Measurements from ENCODE around the gene PRKG1. TPM values are rescaled to one million over a fixed set of nuclear protein-coding genes. Genes with fewer than 3 reads are reported as not detected.

The PRKG1 gene
- total RNA-seq, 1 experiment from 2014 or later: 7.4 TPM

DNA sequence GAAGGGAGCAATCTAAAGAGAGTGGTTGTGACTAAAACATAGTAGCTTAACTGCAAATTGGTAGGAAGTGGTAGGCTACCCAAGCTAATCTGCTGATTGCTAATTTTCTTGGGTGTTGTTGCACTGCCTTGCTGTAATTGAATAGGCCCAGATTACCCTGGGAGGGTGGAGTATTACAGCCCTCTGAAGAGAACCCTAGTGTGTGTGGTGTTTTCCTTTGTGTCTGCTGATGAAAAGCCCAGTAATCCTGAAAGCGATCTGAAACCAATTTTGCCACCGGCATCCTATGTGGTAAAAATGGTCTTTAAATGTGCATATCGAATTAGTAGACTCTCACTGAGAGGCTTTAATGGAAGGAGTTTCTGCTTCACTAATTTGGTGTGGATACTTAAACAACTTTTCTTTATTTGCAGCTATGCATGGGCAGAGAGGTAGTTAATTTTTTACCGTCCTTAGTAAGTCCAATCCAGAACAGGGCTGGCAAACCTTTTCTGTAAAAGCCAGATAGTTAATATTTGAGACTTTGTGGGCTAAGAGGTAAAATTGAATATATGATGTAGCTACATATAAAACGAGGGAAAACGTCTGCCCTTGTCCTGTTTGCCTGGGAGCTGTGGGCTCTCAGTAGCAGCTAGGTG, 532.7 kb downstream of the PRKG1 start:
- Histone ChIP-seq H3K36me3 (ENCODE audit: low read depth, low read length) (no peaks in the 10 kb centered on the region), H3K79me2 (ENCODE audit: low read length) (no peaks in the 10 kb centered on the region), H3K9me3 (ENCODE audit: low read length) (no peaks in the 10 kb centered on the region), H2AFZ (ENCODE audit: low read length) (no peak overlapping the region), H3K4me3 (ENCODE audit: low read length) (no peak overlapping the region), H3K9ac (ENCODE audit: low read length) (no peak overlapping the region), H3K27ac (ENCODE audit: low read length) (no peak overlapping the region), H3F3A (ENCODE audit: low read length, unreplicated experiment) (no peaks in the 10 kb centered on the region), H3K4me1 (ENCODE audit: insufficient read depth, low read length) (no peaks in the 10 kb centered on the region), H3K9me2 (replicated peaks; ENCODE audit: low read length) (no peaks in the 10 kb centered on the region), H4K20me1 (ENCODE audit: low read length) (no peaks in the 10 kb centered on the region), H3K4me2 (ENCODE audit: low read length) (no peak overlapping the region), H3K27me3 (ENCODE audit: low read length) (no peaks in the 10 kb centered on the region)
- ATAC-seq: no peak
- DNase-seq: no peak
- intact Hi-C loops (cut with micrococcal nuclease): no loop called here
- no TSS peak for BruUV-seq (replicated peaks)
- CTCF ChIA-PET: interaction anchor here (0.6 kb wide), 1 partner anchor 123 kb away, joined by 3 read pairs; no protein-coding TSS in a partner anchor
- POLR2A ChIA-PET (ENCODE audit: unreplicated experiment): no interaction called here
- no peak for TF ChIP-seq CTCF (conservative IDR thresholded peaks at IDR 0.05; ENCODE audit: low read depth, low read length)
- no peak for TF ChIP-seq EZH2phosphoT487 (IDR thresholded peaks at IDR 0.05; ENCODE audit: borderline replicate concordance, low read length)
- TF ChIP-seq EZH2 (IDR thresholded peaks at IDR 0.05; ENCODE audit: low read length, unreplicated experiment): no peak

DNA sequence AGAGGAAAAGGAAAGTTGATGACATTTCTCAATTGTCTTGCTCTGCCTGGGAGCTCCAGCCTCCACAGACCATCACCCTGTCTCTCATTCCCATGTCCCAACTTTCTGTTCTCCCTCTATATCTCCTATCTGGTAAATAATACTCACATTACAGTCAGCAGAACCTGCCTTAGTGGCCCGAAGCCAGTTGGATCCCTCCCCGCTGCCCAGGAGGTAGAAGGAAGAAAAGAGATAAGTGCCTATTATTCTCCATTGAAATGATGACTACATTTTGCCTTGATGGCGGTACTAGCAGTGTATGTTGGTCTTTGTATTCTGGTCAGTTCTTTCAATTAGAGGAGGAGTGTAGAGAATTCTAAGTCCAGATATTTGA, 533.2 kb downstream of the PRKG1 start:
- H2AFZ ChIP-seq (ENCODE audit: low read length): no peak overlapping the region
- no peaks in the 10 kb centered on the region for H4K20me1 ChIP-seq (ENCODE audit: low read length)
- no peaks in the 10 kb centered on the region for H3K9me3 ChIP-seq (ENCODE audit: low read length)
- no peak for TF ChIP-seq EZH2 (IDR thresholded peaks at IDR 0.05; ENCODE audit: low read length, unreplicated experiment)
- TF ChIP-seq CTCF (conservative IDR thresholded peaks at IDR 0.05; ENCODE audit: low read depth, low read length): no peak
- TF ChIP-seq EZH2phosphoT487 (IDR thresholded peaks at IDR 0.05; ENCODE audit: borderline replicate concordance, low read length): no peak
- BruUV-seq (replicated peaks): no TSS peak
- no peaks in the 10 kb centered on the region for H3K79me2 ChIP-seq (ENCODE audit: low read length)
- ATAC-seq (no peak), DNase-seq (no peak)
- H3K4me2 ChIP-seq (ENCODE audit: low read length): no peak overlapping the region
- H3F3A ChIP-seq (ENCODE audit: low read length, unreplicated experiment): no peaks in the 10 kb centered on the region
- H3K4me1 ChIP-seq (ENCODE audit: insufficient read depth, low read length): no peaks in the 10 kb centered on the region
- H3K27ac ChIP-seq (ENCODE audit: low read length): no peak overlapping the region
- no peaks in the 10 kb centered on the region for H3K27me3 ChIP-seq (ENCODE audit: low read length)
- H3K4me3 ChIP-seq (ENCODE audit: low read length): no peak overlapping the region
- ChIA-PET POLR2A (ENCODE audit: unreplicated experiment) (no interaction called here), CTCF (no interaction called here)
- no peaks in the 10 kb centered on the region for H3K36me3 ChIP-seq (ENCODE audit: low read depth, low read length)
- H3K9me2 ChIP-seq (replicated peaks; ENCODE audit: low read length): no peaks in the 10 kb centered on the region
- intact Hi-C loops (cut with micrococcal nuclease): no loop called here
- H3K9ac ChIP-seq (ENCODE audit: low read length): no peak overlapping the region

DNA sequence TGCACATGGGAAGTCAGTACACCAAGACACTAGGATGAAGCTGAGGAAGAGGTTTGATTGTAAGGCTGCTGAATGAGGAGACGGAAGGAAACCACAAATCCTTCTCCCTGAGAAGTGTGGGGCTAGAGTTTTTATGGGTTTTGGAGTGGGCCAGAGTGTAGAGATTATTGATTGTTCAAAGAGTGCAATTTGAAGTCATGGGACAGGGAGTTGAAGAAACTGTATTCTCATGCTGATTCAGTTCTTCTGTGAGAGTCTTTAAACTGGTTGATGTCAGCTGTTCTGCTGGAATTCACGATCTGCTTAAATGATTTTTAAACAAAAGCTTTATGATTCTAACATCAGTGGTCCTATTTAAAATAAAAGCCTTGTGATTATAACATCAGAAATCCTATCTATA, 533.9 kb downstream of the PRKG1 start:
- H2AFZ ChIP-seq (ENCODE audit: low read length): no peak overlapping the region
- H3K4me3 ChIP-seq (ENCODE audit: low read length): no peak overlapping the region
- H3K4me2 ChIP-seq (ENCODE audit: low read length): no peak overlapping the region
- H4K20me1 ChIP-seq (ENCODE audit: low read length): no peaks in the 10 kb centered on the region
- H3K9me2 ChIP-seq (replicated peaks; ENCODE audit: low read length): no peaks in the 10 kb centered on the region
- no peak for ATAC-seq
- BruUV-seq (replicated peaks): no TSS peak
- H3K79me2 ChIP-seq (ENCODE audit: low read length): no peaks in the 10 kb centered on the region
- H3K9ac ChIP-seq (ENCODE audit: low read length): no peak overlapping the region
- TF ChIP-seq CTCF (conservative IDR thresholded peaks at IDR 0.05; ENCODE audit: low read depth, low read length) (no peak), EZH2 (IDR thresholded peaks at IDR 0.05; ENCODE audit: low read length, unreplicated experiment) (no peak), EZH2phosphoT487 (IDR thresholded peaks at IDR 0.05; ENCODE audit: borderline replicate concordance, low read length) (no peak)
- CTCF ChIA-PET: no interaction called here
- no peaks in the 10 kb centered on the region for H3K9me3 ChIP-seq (ENCODE audit: low read length)
- no peaks in the 10 kb centered on the region for H3K4me1 ChIP-seq (ENCODE audit: insufficient read depth, low read length)
- no peaks in the 10 kb centered on the region for H3F3A ChIP-seq (ENCODE audit: low read length, unreplicated experiment)
- H3K27ac ChIP-seq (ENCODE audit: low read length): no peak overlapping the region
- no peaks in the 10 kb centered on the region for H3K36me3 ChIP-seq (ENCODE audit: low read depth, low read length)
- POLR2A ChIA-PET (ENCODE audit: unreplicated experiment): no interaction called here
- DNase-seq: no peak
- H3K27me3 ChIP-seq (ENCODE audit: low read length): no peaks in the 10 kb centered on the region
- intact Hi-C loops (cut with micrococcal nuclease): no loop called here
